ENCODE measurements around the gene TMPRSS7. TPM values are rescaled to one million over a fixed set of nuclear protein-coding genes. Genes with fewer than 3 reads are reported as not detected.
"Not testable (repeated sequence)": the region's sequence is repeated elsewhere in the genome, so short reads cannot be mapped to it uniquely, and the experiment has no call there.

The TMPRSS7 gene
- total RNA-seq, 1 donor from 2014 or later: 0.15 TPM

GRCh38 chr3:112061152-112061551, 26.6 kb downstream of the TMPRSS7 start:
- peak; percentile 85 for DNase-seq (ENCODE audit: low read depth)

- DNase-seq (ENCODE audit: low read depth): not testable (repeated sequence)
Observed at GRCh38 chr3:112072387-112073060, 38.0 kb downstream of the TMPRSS7 start.

DNA sequence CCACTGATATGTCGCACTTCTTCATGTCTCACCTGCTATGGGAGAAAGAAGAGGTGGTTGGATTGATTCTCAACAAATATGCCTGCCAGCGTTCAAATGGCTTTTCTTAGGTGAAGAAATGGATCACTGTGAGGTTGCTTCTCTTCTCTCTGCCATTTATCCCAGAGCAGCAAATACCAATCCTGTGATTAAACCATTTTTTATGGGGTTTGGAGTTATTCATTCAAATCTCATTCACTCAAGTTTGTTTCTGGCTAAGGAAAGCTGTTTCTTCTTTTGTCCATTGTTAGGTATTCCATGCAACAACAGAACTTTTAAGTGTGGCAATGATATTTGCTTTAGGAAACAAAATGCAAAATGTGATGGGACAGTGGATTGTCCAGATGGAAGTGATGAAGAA, 39.5 kb downstream of the TMPRSS7 start:
- DNase-seq (ENCODE audit: low read depth): peak; percentile 75

DNA sequence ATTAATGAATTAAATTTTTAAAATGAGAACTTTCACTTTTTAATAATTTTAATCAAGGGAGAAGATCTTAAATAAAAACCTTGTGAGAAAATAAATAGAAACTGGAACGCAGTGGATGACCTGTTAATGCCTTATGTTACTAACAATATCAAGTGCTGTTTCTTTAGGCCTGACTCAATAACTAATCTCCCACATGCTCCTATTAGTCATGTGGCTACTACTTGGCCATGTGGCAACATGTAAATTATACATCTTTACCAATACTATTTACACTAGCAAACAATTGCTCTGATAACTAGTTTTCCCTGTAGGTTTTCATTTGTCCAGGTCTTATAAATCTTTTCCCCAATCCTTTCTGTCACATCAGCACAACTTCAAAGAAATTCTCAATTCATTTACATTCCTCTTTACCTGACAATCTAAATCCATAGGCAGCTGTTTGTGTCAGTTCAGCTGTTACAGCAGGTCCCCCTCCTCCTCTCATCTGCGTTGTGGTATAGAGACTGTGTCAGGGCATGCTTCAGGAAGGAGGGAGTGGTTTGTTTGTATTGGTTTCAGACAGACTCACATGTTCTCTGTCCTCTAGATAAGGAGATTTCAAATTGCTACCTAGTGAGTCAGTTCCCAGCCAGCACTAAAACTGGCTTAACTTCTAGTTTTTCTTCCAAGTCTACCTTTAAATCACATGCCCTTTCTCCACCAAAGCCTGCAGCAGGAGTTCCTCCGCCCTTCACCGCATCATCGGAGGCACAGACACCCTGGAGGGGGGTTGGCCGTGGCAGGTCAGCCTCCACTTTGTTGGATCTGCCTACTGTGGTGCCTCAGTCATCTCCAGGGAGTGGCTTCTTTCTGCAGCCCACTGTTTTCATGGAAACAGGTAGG, 40.3 kb downstream of the TMPRSS7 start:
- DNase-seq (ENCODE audit: low read depth): peak; percentile 99

DNA sequence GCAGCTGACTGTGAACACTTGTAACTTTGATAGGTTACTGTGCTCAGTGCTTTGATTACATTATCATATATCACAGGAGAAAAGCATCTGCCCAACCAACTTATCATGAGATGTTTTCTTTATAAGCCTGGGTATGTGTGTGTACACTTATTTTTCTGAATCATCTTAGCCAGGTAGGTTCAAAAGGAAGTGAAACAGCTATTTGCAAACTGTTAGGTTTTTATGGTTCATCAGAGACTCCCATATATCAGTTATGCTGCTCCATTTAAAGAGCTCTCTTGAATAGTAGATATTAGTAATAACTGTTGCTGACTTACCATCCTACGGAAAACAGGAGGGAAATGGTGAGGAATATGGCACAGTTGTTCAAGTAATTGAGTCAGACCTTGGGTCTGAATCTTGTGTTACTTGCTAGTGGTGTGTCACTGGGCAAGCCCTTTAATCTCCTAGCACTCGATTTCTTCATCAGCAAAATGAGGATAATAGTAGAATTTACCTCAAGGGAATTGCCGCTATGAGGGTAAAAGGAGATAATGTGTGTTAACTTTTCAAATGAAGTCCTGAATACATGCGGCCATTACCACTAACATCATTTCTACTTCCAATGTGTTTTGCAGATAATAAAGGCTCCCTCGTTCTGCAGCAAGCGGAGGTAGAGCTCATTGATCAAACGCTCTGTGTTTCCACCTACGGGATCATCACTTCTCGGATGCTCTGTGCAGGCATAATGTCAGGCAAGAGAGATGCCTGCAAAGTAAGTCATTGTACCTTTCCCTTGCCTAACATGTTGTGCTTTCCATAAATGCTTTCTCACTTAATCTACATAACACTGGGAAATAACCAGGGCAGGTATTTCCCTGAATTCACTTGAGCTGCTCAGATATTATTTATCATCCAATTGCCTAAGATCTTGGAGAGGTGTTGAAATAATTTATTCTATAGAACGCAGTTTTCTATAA, 43.9 kb downstream of the TMPRSS7 start:
- no peak for DNase-seq (ENCODE audit: low read depth)

DNA sequence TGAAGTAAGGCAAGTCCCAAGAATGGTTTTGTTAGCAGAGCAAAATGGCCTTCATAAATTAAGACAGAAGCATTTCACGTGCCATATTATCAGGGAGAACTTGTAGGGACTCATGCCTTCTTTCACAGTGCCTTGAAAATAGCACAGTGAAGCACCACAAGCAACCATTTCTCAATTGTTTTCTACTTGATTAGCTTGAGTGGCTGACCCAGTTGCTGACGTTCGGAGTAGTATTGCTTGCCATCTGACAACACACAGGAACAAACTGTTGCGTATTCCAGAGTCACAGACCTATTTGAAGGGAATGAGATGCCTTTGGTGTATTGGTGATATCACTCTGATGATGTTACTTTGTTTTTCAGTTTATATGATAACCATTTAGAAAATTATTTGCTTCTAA, 48.7 kb downstream of the TMPRSS7 start:
- no peak for DNase-seq (ENCODE audit: low read depth)

DNA sequence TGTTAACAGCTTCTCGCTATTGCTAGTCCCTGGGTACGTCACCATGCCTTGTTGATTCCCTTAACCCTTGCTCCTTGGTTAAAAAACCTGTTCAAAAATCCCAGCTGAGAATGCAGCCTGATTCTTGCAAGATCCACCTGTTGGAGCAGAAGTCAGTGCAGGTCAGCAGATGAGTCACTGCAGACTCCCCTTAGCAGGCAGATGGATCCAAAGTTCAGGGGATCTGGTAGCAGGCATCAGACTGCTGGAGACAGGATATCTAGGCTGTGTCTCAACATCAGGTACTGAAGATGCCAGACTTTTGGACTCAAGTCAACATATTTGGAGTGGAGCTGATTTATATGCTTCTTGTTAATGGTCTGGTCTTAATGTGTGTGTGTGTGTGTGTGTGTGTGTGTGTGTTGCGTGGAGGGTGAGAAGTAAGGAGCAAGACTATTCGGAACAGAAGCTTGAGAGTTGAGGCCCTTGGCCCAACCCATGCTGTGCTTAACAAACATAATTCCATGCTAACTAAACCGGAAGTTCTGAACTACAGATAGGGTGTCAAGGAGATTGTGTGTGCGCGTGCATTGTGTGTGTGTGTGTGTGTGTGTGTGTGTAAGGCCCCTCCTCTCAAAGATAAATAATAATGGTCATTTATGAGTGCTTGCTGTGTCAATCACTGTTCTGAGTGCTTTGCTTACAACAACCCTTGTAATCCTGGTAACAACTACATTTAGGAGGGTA, 50.6 kb downstream of the TMPRSS7 start:
- DNase-seq (ENCODE audit: low read depth): peak; percentile 54

GRCh38 chr3:112085735-112086075, 51.2 kb downstream of the TMPRSS7 start:
- no peak for DNase-seq (ENCODE audit: low read depth)

DNA sequence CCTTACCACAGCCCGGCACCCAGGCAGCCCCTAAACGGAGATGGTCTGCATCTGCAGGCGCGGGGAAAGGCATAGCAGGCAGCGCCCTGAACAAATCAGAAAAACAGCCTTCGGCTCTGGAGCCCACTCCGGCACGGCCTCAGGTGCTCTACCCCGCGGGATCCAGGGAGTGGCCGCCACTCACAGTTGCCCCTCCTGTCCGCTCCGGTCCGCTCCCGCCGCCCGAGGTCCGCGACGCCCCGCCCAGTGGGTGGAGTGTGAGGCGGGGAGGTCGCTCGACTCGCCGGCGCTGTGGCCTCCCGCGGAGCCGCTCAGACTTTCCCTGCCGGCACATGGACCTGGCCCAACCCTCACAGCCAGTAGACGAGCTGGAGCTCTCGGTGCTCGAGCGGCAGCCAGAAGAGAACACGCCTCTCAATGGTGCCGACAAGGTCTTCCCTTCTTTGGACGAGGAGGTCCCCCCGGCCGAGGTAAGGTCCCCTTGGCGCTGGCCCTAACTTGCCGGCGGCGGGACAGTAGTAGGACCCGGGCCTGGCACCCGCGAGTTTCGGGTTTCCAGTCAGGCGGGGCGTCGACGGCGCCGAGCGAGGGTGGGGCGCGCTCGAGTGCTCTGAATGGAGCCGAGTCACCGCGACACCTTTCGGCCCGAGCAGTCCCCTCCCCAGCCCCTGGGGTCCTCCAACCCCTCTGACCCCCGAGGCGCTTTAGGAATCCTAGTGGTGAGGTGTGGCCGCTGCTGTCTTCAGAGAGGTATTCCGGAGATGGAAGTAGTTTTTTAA, 51.7 kb downstream of the TMPRSS7 start, which contains the start of gene C3orf52:
TSS of gene C3orf52 (plus strand) at position 314 of the 779 bp plus-strand sequence. CDS start at position 333, 19 bp downstream.
- DNase-seq (ENCODE audit: low read depth): peak; percentile 66

DNA sequence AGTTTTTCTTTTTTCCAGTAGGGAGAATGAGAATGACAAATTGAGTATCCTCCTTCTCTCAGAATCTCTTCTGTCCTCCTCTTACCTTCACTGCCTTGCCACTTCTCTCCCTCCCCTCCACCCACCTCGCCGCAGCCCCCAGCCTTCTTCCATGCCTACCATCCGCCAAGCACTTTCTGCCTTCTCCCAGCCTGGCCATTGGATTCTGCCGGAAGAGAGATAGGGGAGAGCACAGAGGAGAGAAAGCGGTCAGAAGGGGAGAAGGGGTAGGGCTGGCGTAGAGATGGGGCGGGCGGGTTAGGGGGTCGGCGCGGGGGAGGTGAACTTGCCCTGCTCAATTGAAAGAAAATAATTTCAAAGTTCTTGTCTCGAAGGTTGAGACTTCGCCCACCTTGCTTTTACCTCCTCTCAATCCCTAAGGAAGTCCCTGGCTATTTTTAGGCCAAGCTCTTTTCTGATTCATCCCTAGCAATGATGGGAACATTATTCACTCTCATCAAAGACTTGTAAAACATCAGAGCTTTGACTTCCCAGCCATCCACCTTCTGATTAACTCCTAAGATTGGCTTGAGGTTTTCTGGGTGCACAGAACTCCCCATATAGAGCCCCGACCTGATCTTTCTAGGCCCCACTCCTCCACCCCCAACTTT, 52.5 kb downstream of the TMPRSS7 start:
- DNase-seq (ENCODE audit: low read depth): peak; percentile 74

GRCh38 chr3:112087746-112088145, 53.2 kb downstream of the TMPRSS7 start:
- DNase-seq (ENCODE audit: low read depth): no peak

GRCh38 chr3:112088944-112089343, 54.4 kb downstream of the TMPRSS7 start:
- no peak for DNase-seq (ENCODE audit: low read depth)

- DNase-seq (ENCODE audit: low read depth): no peak
Observed at GRCh38 chr3:112089956-112090886, 55.7 kb downstream of the TMPRSS7 start.

DNA sequence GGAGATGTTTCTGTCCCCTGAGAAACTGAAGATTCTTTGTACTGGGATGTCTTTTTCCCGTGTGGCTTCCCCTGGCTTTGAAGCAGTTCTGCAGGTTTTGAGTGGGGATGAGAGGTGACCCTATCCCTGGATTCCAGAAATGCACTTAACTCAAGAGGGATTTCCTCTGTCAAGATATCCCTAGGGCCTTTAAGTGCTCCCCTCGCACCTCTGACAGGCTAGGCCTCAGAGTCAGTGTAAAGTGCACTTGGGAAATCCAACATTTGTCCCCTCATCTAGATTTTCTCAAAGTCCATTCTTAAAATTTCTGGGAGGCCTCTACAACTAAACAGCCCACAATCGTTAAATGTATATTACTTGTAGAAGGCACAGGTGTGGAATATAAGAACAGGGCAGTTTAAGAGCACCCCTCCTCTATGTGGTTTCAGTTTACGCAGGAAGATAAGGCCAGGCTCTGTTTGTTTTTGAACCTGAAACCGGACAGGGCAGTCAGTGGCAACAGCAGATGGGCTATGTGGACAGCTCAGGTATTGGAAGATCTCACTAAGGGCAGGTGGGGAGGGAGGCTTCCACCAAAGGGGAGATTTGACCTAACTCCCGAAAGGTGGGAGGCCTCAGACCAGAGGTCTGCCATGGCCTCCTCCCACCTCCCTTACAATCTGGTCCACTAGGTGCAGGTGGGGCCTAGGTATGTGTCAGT, 56.5 kb downstream of the TMPRSS7 start:
- no peak for DNase-seq (ENCODE audit: low read depth)

- peak; percentile 84 for DNase-seq (ENCODE audit: low read depth)
Observed at GRCh38 chr3:112092496-112093179, 58.1 kb downstream of the TMPRSS7 start.

DNA sequence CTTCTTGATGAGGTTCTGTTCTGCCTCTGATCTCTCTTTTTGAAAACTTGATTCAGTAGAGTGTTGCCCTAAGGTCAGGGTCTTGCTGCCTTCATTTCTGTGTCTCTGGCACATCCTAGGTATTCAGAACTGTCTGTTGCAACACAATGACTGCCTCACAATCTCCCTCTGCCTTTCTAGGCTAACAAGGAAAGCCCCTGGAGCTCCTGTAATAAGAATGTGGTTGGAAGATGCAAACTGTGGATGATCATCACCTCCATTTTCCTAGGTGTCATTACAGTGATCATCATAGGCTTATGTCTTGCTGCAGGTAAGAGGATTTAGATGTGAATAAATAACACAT, 58.6 kb downstream of the TMPRSS7 start:
- DNase-seq (ENCODE audit: low read depth): peak; percentile 53

GRCh38 chr3:112095731-112096130, 61.2 kb downstream of the TMPRSS7 start:
- no peak for DNase-seq (ENCODE audit: low read depth)

- no peak for DNase-seq (ENCODE audit: low read depth)
Observed at GRCh38 chr3:112096176-112096575, 61.6 kb downstream of the TMPRSS7 start.

All from renal cortical epithelial cell (primary cell).